Measurements from ENCODE around the gene DDAH2.

Gene DDAH2

DNA sequence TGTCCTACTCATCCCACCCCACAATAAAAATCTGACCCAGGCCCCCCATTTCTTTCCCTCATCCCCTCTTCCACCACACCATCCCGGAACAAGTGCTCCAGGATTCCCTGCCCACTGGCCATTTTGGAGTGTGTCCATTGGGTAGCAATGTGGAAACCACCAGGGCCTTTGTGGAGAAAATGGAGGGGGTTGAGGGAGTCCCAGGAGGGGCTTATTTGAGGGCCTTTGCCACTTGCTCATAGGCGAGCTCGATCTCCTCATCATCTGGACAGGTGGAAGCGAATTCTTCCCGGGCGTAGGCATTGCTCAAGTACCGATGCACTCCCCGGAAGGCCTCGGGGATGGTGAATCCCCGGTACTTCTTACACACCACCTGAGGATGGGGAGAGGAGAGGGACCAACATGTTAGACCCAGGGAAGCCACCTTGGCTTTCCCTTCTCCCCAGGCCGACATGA is 1.6 kb upstream of the DDAH2 start:
- DNase-seq (ENCODE audit: low read depth in 3 of 3), result no peak

- peak in 2 of 3 experiments; percentile 45 to 62 for DNase-seq (ENCODE audit: low read depth in 3 of 3)
Observed at GRCh38 chr6:31729979-31730630, 1.0 kb upstream of the DDAH2 start.

DNA sequence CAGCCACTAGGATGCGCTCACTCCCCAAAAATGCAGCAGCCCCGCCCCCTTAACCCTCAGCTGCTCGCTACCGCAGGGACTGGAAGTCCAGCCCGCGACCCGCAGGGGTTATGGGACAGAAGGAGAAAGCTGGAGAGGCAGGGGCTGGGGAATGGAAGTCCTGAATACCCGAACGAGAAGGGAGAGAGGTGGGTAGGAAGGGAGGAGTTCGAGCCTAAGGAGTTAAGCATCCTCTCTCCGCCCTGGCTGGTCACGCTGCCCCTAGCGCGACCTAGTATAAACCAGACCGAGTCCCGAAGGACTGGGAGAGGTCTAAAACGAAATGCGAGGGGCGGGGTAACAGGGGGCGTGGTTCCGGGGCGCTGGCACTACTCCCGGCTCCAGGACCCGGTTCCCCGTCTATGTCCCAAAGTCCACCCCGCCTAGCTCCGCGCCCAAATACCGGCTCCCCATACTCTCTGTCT is 448 bp upstream of the DDAH2 start:
- peak; percentile 63 to 68 (median 66) for DNase-seq (ENCODE audit: low read depth in 3 of 3)

DNA sequence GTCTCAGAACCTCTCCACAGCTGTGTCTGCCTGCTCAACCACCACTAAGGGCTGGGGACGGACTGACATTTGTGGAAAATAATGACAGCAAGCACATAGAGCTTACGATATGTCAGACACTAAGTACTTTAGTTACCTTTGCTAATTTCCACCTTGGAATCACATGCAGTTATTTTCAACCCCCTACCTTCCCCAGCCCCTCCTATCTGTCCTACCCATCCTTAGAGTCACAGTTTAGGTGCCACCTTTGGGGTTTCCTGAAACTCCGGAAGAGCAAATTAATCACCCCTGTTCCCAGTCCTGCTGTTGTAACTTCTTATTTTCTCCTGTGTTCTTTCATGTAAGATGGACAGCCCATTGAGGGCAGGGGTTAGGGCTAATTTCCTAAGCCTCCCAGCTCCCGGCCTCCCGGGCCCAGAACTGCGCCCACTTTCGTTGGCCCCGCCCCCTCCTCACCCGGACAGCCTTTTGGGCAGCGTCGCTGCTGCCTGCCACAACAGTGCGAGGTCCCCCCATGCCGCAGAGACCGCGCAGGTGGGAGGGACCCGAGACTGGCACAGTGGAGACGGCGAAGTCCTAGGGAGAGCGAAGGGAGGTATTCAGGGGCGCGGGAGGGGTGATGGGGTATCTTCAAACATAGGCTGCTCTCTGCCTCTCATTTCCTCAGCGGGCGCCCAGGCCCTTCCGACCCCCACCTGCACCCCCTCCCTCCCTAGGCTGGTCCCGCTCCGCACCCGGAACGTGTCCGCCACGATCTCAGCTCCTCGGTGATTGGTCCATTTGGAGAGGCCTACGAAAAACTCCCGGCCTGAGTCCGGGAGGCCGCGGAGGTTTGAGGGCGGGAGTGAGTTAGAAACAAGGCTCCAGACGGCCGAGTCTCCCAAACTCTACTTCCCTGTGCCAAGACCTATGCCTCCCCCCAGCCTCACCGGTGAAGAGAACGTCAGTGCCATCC is 1.1 kb downstream of the DDAH2 start:
- DNase-seq (ENCODE audit: low read depth in 3 of 3), result no peak

GRCh38 chr6:31727034-31727716 is 1.9 kb downstream of the DDAH2 start:
- DNase-seq (ENCODE audit: low read depth in 3 of 3), result no peak

DNA sequence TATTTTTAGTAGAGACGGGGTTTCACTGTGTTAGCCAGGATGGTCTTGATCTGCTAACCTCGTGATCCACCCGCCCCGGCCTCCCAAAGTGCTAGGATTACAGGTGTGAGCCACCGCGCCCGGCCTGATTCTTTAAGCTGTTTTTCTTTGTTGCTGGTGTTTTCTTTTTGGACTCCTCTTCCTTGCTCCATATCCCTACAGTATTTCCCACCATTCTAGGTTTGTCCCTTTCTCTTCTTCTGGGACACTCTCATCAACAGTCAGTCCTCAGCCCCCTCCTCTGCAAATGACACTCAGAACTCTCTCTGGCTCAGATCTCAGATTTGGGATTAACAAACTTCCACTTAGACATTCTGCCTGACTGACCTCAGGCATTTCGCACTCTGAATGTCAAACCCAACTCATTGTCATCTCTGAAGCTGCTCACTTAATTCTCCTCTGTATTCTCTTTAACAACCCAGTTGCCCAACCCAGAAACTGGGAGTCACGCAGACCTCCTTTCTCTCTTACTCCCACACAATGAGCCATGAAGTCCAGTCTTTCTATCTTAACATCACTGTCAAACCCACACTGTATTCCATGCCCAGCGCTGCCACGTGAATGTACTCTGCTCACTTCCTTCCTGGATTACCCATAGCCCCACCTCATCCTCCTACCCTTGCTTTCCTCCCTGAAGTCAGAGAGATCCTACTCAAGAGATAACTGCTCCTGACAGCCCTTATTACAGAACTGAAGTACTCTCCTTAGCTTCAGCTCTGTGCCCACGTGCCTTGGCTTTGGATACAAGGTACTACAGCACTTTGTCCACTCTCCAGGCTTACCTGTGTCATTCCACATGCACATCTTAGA is 3.4 kb downstream of the DDAH2 start:
- DNase-seq (ENCODE audit: low read depth in 3 of 3), result no peak

DNA sequence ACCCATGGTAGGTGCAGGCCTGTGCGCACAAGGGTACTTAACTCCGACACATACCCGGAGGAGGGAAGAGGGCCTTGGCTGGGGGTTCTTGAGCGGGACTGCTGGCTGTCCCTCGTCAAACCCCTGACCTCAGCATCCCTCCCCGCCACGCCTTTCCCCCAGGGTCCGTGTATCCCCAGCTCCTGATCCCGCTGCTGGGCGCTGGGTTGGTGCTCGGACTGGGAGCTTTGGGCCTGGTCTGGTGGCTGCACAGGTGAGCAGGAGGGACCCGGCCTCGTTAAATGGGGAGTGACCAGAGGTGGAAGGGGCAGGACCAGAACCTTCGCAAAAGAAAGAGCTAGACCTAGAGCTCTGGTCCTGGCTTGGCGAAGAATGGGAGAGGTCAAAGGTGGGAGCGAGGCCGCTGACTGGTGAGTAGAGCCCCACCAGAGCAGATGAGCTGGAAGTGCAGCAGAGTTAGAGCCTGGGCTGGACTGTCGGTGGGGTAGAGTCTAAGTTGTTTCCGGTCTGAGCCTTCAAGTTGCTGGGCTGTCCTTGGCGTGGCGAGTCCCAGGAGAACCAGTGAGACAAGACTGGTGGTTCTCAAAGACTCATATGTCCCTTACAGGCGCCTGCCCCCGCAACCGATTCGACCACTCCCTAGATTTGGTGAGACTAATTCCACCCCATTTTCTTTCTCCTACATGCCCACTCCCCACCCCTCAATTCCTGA is 5.0 kb downstream of the DDAH2 start:
- DNase-seq (ENCODE audit: low read depth in 3 of 3), result no peak

- DNase-seq (ENCODE audit: low read depth in 3 of 3), result no peak
Observed at GRCh38 chr6:31723245-31723979, 5.7 kb downstream of the DDAH2 start, which contains the start of gene MPIG6B. Gene MPIG6B, plus strand, starts transcription at chr6:31723373. Its CDS starts 11 bp downstream, at chr6:31723384.

DNA sequence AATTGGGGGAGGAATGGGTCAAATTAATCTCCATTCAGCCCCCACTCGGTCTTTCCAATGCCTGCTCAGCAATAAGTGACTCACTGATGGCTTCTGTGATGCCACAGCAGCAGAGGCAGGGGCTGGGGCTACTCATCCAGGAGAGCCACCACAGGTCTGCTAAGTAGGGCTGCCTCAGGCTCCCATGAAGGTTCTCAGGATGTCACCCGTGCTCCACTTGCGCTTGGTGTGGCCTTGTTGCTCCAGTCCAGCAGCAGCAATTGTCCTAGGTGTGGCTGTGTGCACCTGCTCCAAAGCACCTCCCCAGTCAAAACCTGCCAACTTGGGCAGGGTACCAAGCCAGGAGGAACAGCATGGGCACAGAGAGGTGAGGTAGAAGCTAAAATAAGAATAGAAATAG is 6.9 kb downstream of the DDAH2 start:
- no peak for DNase-seq (ENCODE audit: low read depth in 3 of 3)

GRCh38 chr6:31721351-31722020 is 7.6 kb downstream of the DDAH2 start, which contains the start of gene LY6G6C:
Gene LY6G6C, minus strand, starts transcription at chr6:31721746. Its CDS starts 67 bp downstream, at chr6:31721679.
- DNase-seq (ENCODE audit: low read depth in 3 of 3), result no peak

DNA sequence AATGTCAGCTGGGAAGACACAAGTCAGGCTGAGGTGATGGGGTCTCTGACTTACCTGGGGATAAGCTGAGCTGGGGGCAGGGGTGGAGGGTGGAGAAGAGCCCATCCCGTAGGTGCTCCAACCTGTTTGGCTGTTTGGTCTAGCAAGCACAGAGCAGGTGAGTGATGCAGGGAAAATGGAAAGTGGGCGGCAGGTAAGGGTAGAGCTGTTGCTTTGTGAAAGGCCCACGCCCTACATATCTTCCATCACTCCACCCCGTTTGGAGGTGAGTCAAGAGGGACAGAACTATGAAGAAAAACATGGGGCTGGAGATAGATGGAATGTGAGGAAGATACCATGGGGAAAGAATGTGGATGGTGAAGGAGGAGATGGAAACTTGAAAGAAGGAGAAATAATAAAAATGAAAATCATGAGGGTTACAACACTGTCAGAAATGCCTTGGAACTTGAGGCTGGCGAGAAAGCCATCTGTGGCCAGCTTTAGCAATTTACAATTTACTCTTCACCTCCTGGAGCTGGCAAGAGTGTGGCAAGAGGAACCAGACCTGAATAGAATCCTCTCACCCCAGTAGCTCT is 8.8 kb downstream of the DDAH2 start:
- no peak for DNase-seq (ENCODE audit: low read depth in 3 of 3)

GRCh38 chr6:31719001-31719400 is 10.1 kb downstream of the DDAH2 start:
- DNase-seq (ENCODE audit: low read depth in 3 of 3), result no peak

DNA sequence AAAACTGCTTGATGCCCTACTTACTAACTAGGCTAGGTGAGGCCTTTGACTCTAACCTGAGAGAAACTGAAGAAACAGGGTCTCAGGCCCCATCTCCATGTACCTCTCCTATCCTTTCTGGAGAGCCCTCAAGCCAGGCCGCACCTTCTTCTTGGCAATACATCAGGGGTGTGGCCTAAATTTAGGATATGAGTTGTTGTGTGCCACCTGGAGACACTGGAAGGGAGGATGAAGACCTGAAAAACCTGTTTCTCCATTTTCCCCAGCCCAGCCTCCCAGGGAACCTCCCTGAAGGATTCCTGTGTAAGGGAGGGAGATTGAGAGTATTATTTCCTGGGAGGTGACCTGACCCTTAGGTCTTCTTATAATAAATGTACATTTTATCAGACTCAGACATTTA is 10.8 kb downstream of the DDAH2 start:
- DNase-seq (ENCODE audit: low read depth in 3 of 3), result no peak

DNA sequence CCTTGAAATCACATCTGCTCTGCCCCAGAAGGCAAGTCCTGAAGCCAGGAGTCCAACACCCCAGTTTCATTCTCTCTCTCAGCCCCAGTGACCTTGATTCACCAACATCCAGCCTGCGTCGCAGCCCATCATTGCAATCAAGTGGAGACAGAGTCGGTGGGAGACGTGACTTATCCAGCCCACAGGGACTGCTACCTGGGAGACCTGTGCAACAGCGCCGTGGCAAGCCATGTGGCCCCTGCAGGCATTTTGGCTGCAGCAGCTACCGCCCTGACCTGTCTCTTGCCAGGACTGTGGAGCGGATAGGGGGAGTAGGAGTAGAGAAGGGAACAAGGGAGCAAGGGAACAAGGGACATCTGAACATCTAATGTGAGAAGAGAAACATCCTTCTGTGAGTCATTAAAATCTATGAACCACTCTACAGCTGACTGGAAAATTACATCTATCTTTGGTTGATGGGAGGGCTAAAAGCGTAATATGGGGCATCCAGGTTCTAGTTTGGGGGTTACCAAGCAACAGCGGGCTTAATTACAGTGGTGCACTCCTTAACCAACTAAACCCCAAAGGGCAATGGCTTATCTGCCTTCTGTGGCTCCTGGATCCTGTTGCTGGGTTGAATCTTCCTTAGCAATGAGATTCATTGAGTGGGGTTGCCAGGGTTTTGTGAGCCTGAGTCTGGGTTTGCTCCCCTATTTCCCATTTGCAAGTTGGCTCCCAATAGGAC is 11.4 kb downstream of the DDAH2 start:
- no peak for DNase-seq (ENCODE audit: low read depth in 3 of 3)

DNA sequence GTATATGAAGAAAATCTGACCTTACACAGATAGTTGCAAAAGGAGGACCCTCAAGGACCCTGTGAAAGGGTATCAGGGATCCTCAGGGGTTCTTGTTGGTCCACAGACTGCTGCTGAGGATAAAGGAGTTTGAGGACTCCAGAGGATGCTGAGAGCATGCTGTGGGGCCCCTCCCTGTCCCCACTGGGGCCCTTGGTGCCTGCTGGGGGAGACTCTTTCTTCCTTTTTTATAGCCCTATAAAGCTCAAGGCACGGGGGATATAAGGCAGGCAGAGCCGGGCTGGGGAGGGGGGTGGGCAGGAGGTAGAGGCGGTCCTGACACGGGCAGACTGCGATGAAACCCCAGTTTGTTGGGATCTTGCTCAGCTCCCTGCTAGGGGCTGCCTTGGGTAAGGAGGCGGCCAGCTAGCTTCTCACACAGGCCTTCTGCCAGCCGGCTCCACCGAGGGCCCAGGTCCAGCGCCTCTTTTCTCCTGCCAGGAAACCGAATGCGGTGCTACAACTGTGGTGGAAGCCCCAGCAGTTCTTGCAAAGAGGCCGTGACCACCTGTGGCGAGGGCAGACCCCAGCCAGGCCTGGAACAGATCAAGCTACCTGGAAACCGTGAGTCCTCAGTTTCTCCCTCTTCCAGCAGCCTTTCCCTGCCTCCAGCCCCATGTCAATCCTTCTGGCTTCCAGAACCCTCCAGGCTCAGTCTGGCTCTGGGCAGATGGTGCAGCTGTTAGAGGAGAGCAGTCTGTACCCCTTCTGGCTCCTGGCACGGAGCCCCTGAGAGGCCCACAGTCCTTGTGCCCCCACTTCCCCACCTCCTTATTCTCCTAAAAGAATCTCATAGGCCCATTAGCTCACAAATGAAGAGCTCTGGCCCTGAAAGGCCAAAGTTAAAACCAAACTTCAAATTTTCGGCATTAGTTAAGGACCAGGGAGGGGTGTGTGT is 13.8 kb downstream of the DDAH2 start, which contains the start of gene LY6G6D:
Gene LY6G6D, plus strand, starts transcription at position 327 of the 937 bp plus-strand sequence. Its CDS starts 8 bp downstream, at position 335.
- DNase-seq (ENCODE audit: low read depth in 3 of 3), result no peak

DNA sequence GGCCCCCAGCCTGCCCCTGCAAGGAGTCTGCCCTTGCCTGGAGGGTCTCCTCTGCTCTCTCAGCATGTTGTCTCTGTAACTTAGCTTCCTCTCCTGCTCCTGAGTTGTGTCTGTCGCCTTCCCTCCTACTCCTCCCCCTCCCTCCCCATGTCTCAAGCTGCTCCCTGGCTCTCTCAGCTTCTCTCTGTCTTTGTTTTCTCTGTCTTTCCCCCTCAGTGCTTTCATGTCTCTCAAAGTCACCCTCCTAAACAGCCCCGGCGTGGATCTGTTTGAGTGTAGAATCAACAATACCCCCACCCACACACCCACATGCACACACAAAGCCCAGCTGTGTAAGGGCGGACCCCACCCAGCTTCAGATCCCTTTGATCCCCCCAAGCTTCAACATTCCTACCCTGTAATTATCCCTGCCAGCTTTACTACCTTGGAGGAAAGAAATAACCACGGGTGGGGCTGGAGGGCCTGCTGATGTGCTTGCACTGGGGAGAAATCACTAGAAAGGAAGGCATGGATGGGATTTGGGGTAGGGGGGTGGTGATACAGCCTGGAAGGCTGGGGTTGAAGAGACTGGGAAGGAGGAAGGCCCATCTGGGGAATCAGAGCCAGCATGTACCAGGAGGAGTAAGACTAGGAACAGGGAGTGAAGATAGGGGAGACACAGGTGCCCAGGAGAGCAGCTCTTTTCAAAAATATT is 15.0 kb downstream of the DDAH2 start:
- DNase-seq (ENCODE audit: low read depth in 3 of 3), result no peak
